ENCODE data around the gene OXT. TPM values are rescaled to one million over a fixed set of nuclear protein-coding genes. Genes with fewer than 3 reads are reported as not detected.
A peak's percentile ranks its signal among the peaks of the same experiment; 100 is the strongest.

The OXT gene
- total and polyA plus RNA-seq, 4 donors = 0.75 to 41.6 (median 4.3) TPM

DNA sequence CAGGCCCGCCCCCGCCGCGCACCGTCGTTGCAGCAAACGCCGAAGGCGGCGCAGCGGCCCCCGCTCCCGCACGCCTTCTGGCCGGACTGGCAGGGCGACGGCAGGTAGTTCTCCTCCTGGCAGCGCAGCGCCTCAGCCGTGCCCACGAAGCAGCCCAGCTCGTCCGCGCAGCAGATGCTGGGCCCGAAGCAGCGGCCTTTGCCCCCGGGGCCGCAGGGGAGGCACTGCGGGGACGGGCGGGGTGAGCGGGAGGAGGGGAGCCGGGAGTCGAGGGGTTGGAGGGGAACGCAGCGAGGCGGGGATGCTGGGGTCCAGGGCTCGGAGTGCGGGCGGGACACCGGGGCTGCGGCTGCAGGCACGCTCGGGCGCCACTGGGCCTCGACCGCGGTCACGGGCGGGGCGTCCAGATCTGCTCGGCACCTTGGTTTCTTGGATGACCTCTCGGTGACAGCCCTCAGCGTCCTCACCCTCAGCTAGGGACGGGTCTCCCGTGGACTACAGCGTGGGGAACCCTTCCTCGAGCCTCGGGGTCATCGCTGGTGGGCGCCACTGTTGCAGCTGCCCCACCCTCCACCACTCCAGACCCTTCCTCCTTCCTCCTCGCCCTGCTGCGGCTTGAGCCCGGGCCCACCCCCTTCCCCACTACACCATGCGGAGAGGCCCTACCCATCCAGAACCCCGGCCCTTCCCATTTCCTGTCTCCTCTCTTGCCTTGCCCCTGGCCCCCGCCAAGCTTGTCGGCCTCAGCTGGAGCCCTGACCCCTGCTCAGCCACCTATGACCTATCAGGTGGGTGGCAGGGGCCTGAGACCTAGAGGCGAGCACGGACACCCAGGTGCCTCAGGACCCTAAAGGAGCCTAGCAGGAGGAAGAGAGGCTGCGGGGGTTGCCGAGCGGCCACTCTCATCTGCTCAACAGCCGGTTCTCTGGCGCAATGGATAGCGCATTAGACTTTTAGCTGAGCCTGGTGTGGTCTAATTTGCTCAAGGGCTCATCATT, 11.8 kb downstream of the OXT start:
- TF ChIP-seq JUND (IDR thresholded peaks at IDR 0.05) (no peak), HNF4A (conservative IDR thresholded peaks at IDR 0.05) (peak; percentile 26 to 57)
- TF ChIP-seq, protein P1, sequence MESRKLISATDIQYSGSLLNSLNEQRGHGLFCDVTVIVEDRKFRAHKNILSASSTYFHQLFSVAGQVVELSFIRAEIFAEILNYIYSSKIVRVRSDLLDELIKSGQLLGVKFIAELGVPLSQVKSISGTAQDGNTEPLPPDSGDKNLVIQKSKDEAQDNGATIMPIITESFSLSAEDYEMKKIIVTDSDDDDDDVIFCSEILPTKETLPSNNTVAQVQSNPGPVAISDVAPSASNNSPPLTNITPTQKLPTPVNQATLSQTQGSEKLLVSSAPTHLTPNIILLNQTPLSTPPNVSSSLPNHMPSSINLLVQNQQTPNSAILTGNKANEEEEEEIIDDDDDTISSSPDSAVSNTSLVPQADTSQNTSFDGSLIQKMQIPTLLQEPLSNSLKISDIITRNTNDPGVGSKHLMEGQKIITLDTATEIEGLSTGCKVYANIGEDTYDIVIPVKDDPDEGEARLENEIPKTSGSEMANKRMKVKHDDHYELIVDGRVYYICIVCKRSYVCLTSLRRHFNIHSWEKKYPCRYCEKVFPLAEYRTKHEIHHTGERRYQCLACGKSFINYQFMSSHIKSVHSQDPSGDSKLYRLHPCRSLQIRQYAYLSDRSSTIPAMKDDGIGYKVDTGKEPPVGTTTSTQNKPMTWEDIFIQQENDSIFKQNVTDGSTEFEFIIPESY (IDR thresholded peaks at IDR 0.05) = no peak
- no peak for DNase-seq (ENCODE audit: low spot score)
- no peaks in the 10 kb centered on the region for H3K36me3 ChIP-seq (ENCODE audit: control insufficient read depth in 4 of 4, insufficient read depth in 3 of 4, low read depth in 1 of 4, low read length in 3 of 4)
- H3K9me3 ChIP-seq (ENCODE audit: control insufficient read depth in 4 of 4, low read length in 3 of 4) = no peaks in the 10 kb centered on the region
- H3K4me1 ChIP-seq (ENCODE audit: control insufficient read depth in 4 of 4, insufficient read depth in 4 of 4, low read length in 3 of 4) = peaks cover 13 to 26% (median 16%) of the 10 kb centered on the region in 4 donors
- H3K27me3 ChIP-seq (ENCODE audit: control insufficient read depth in 4 of 4, insufficient read depth in 4 of 4, low read length in 3 of 4) = peaks cover 0 to under 1% (median 0%) of the 10 kb centered on the region in 4 donors
- H3K4me3 ChIP-seq (ENCODE audit: low read depth in 1 of 3, low read length in 3 of 3) = peak overlapping the region in 1 of 3 donors; percentile 31
- no peak overlapping the region for H3K9ac ChIP-seq (ENCODE audit: low read depth in 1 of 2, low read length in 2 of 2)
- H3K27ac ChIP-seq (ENCODE audit: low read depth in 1 of 2, low read length in 2 of 2) = no peak overlapping the region
- WGBS = 22% methylated on average over 76 of the region's 76 CpGs

GRCh38 chr20:3084283-3084985, 13.0 kb downstream of the OXT start, which contains the start of gene AVP:
Gene AVP (minus strand): TSS chr20:3084724. CDS start chr20:3084674, 50 bp downstream.
- TF ChIP-seq RXRA (IDR thresholded peaks at IDR 0.05) = no peak
- TF ChIP-seq HNF4G (IDR thresholded peaks at IDR 0.05) = no peak
- TF ChIP-seq, protein P2, sequence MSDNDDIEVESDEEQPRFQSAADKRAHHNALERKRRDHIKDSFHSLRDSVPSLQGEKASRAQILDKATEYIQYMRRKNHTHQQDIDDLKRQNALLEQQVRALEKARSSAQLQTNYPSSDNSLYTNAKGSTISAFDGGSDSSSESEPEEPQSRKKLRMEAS (IDR thresholded peaks at IDR 0.05) = no peak
- DNase-seq (ENCODE audit: low spot score) = no peak
- no peaks in the 10 kb centered on the region for H3K9me3 ChIP-seq (ENCODE audit: control insufficient read depth in 4 of 4, low read length in 3 of 4)
- 87% methylated on average over 28 of the region's 28 CpGs for WGBS
- H3K27ac ChIP-seq (ENCODE audit: low read depth in 1 of 2, low read length in 2 of 2) = no peak within 1 kb of the TSS
- H3K9ac ChIP-seq (ENCODE audit: low read depth in 1 of 2, low read length in 2 of 2) = no peak within 1 kb of the TSS
- peaks cover 13 to 26% (median 16%) of the 10 kb centered on the region in 4 donors for H3K4me1 ChIP-seq (ENCODE audit: control insufficient read depth in 4 of 4, insufficient read depth in 4 of 4, low read length in 3 of 4)
- no peak within 1 kb of the TSS for H3K4me3 ChIP-seq (ENCODE audit: low read depth in 1 of 3, low read length in 3 of 3)
- H3K27me3 ChIP-seq (ENCODE audit: control insufficient read depth in 4 of 4, insufficient read depth in 4 of 4, low read length in 3 of 4) = peaks cover 0 to 2% (median 0%) of the 10 kb centered on the region in 4 donors
- no peaks in the 10 kb centered on the region for H3K36me3 ChIP-seq (ENCODE audit: control insufficient read depth in 4 of 4, insufficient read depth in 3 of 4, low read depth in 1 of 4, low read length in 3 of 4)

DNA sequence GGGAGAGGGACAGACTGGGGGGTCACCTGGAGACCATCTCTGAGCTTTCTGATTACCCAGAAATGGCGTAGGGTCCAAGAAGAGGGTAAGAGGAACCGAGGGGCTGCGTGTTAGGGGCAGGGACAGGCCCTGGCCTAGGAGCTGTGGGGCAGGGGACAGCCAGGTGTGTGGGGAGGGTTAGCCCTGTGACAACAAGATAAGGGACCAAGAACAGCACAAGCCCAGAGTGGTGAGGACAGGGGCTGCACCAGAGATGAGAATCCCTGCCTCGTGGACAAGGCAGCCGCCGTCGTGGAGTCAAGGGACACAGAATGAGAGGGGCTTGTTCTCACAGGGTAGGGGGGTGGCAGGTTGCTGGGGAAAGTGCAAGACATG, 13.6 kb downstream of the OXT start:
- 89% methylated on average over 7 of the region's 7 CpGs for WGBS
- H3K27ac ChIP-seq (ENCODE audit: low read depth in 1 of 2, low read length in 2 of 2) = no peak overlapping the region
- H3K27me3 ChIP-seq (ENCODE audit: control insufficient read depth in 4 of 4, insufficient read depth in 4 of 4, low read length in 3 of 4) = peaks cover 0 to 2% (median 0%) of the 10 kb centered on the region in 4 donors
- TF ChIP-seq HNF4G (IDR thresholded peaks at IDR 0.05) (no peak), CTCF (IDR thresholded peaks at IDR 0.05; ENCODE audit: low read depth, low read length, missing input control) (no peak), RXRA (IDR thresholded peaks at IDR 0.05) (no peak), JUND (IDR thresholded peaks at IDR 0.05) (no peak), SP1 (IDR thresholded peaks at IDR 0.05) (no peak), REST (IDR thresholded peaks at IDR 0.05) (no peak), EGR1 (IDR thresholded peaks at IDR 0.05; ENCODE audit: low read depth in 2 of 2) (no peak), FOXA1 (IDR thresholded peaks at IDR 0.05) (no peak), RAD21 (IDR thresholded peaks at IDR 0.05) (no peak), TAF1 (conservative IDR thresholded peaks at IDR 0.05) (no peak), FOXA2 (IDR thresholded peaks at IDR 0.05) (no peak)
- TF ChIP-seq, protein P2 (IDR thresholded peaks at IDR 0.05) = no peak
- TF ChIP-seq, protein P1 (IDR thresholded peaks at IDR 0.05) = no peak

More for the DNA sequence above, 13.6 kb downstream of the OXT start:
- Histone ChIP-seq H3K9me3 (ENCODE audit: control insufficient read depth in 4 of 4, low read length in 3 of 4) (no peaks in the 10 kb centered on the region), H3K4me3 (ENCODE audit: low read depth in 1 of 3, low read length in 3 of 3) (no peak overlapping the region), H3K9ac (ENCODE audit: low read depth in 1 of 2, low read length in 2 of 2) (no peak overlapping the region), H3K36me3 (ENCODE audit: control insufficient read depth in 4 of 4, insufficient read depth in 3 of 4, low read depth in 1 of 4, low read length in 3 of 4) (no peaks in the 10 kb centered on the region), H3K4me1 (ENCODE audit: control insufficient read depth in 4 of 4, insufficient read depth in 4 of 4, low read length in 3 of 4) (peaks cover 13 to 26% (median 16%) of the 10 kb centered on the region in 4 donors)
- no peak for DNase-seq (ENCODE audit: low spot score)

Data from liver (tissue), 9 donors.